WTC11 (cell line): ENCODE results near the gene GET4. TPM values are rescaled to one million over a fixed set of nuclear protein-coding genes. Genes with fewer than 3 reads are reported as not detected.
A peak's percentile ranks its signal among the peaks of the same experiment; 100 is the strongest.

ENCODE experiments used
- ATAC-seq: fragments of 200-7000 bp; cut with Tn5 transposase; 2 replicates; pipeline ENCODE4 v1.10.0; 2021; ENCODE audit warnings: mild to moderate bottlenecking, moderate library complexity
- CTCF ChIA-PET: fragments of 300-600 bp; sonication (Branson Sonifier 250); formaldehyde crosslinking; loops from one replicate; lab custom pipeline; 2021; ENCODE audit warnings: antibody characterized with exemption; lab: Charles Lee
- POLR2A ChIA-PET: fragments of 350-600 bp; sonication (Branson Sonifier 250); formaldehyde crosslinking; loops from one replicate; lab custom pipeline; 2021; ENCODE audit warnings: antibody characterized with exemption; lab: Charles Lee
- DNase-seq: peaks from one replicate; pipeline ENCODE4 v3.0.0; 2021; ENCODE audit warnings: low spot score
- H3K27ac Mint-ChIP-seq: 2 replicates; pipeline ENCODE4 v1.8.0; 2021; ENCODE audit warnings: mixed read lengths
- H3K27me3 Mint-ChIP-seq: 2 replicates; pipeline ENCODE4 v1.8.0; 2021; ENCODE audit warnings: low read depth, mild to moderate bottlenecking, moderate library complexity, mixed read lengths
- H3K36me3 Mint-ChIP-seq: 2 replicates; pipeline ENCODE4 v1.8.0; 2021; ENCODE audit warnings: mixed read lengths
- H3K4me1 Mint-ChIP-seq: 2 replicates; pipeline ENCODE4 v1.8.0; 2022; ENCODE audit warnings: mixed read lengths
- H3K4me3 Mint-ChIP-seq: 2 replicates; pipeline ENCODE4 v1.8.0; 2021; ENCODE audit warnings: mild to moderate bottlenecking, moderate library complexity, mixed read lengths
- H3K9me3 Mint-ChIP-seq: 2 replicates; pipeline ENCODE4 v1.8.0; 2021; ENCODE audit warnings: mixed read lengths
- E2F4 ChIP-seq: sonication (generic); formaldehyde crosslinking; IDR thresholded peaks from 2 replicates; pipeline ENCODE4 v1.8.1; 2022; ENCODE audit warnings: low read depth, mild to moderate bottlenecking, moderate library complexity, missing genetic modification reagents, borderline replicate concordance
- ERG ChIP-seq: fragments of 250-450 bp; sonication (Bioruptor Pico); IDR thresholded peaks from 2 replicates; pipeline ENCODE4 v1.8.0; 2021; ENCODE audit warnings: mild to moderate bottlenecking
- ESRRA ChIP-seq: sonication (generic); formaldehyde crosslinking; IDR thresholded peaks from 2 replicates; pipeline ENCODE4 v1.8.1; 2022; ENCODE audit warnings: mild to moderate bottlenecking, missing genetic modification reagents, borderline replicate concordance
- FOXK1 ChIP-seq: sonication (generic); formaldehyde crosslinking; IDR thresholded peaks from 2 replicates; pipeline ENCODE4 v1.8.0; 2022; ENCODE audit warnings: mild to moderate bottlenecking, moderate library complexity, missing genetic modification reagents
- FOXP1 ChIP-seq: sonication (generic); formaldehyde crosslinking; IDR thresholded peaks from 2 replicates; pipeline ENCODE4 v1.8.0; 2022; ENCODE audit warnings: missing genetic modification reagents, mild to moderate bottlenecking, moderate library complexity, borderline replicate concordance
- GTF2I ChIP-seq: fragments of 250-450 bp; sonication (Bioruptor Pico); conservative IDR thresholded peaks from 2 replicates; pipeline ENCODE4 v1.4.0; 2021; ENCODE audit warnings: mild to moderate bottlenecking
- HMGXB4 ChIP-seq: sonication (generic); formaldehyde crosslinking; IDR thresholded peaks from 2 replicates; pipeline ENCODE4 v1.8.1; 2023; ENCODE audit warnings: mild to moderate bottlenecking, moderate library complexity, missing genetic modification reagents
- JUN ChIP-seq: sonication (generic); formaldehyde crosslinking; IDR thresholded peaks from 2 replicates; pipeline ENCODE4 v1.8.0; 2023; ENCODE audit warnings: mild to moderate bottlenecking, missing genetic modification reagents
- MXD4 ChIP-seq: fragments of 250-450 bp; sonication (Bioruptor Pico); IDR thresholded peaks from 2 replicates; pipeline ENCODE4 v1.8.0; 2021; ENCODE audit warnings: mild to moderate bottlenecking, moderate library complexity, borderline replicate concordance
- NFYB ChIP-seq: sonication (generic); formaldehyde crosslinking; conservative IDR thresholded peaks from 2 replicates; pipeline ENCODE4 v1.8.0; 2022; ENCODE audit warnings: low read depth, missing genetic modification reagents
- PREB ChIP-seq: sonication (generic); formaldehyde crosslinking; IDR thresholded peaks from 2 replicates; pipeline ENCODE4 v1.8.1; 2022; ENCODE audit warnings: mild to moderate bottlenecking, missing genetic modification reagents, moderate library complexity, borderline replicate concordance
- RORB ChIP-seq: fragments of 250-450 bp; sonication (Bioruptor Pico); IDR thresholded peaks from 2 replicates; pipeline ENCODE4 v1.9.0; 2021; ENCODE audit warnings: mild to moderate bottlenecking
- SMAD3 ChIP-seq: sonication (generic); formaldehyde crosslinking; IDR thresholded peaks from 2 replicates; pipeline ENCODE4 v1.8.0; 2022; ENCODE audit warnings: missing genetic modification reagents, mild to moderate bottlenecking, borderline replicate concordance
- SP1 ChIP-seq: sonication (generic); formaldehyde crosslinking; conservative IDR thresholded peaks from 2 replicates; pipeline ENCODE4 v1.8.1; 2022; ENCODE audit warnings: missing genetic modification reagents
- TEAD1 ChIP-seq: sonication (generic); formaldehyde crosslinking; IDR thresholded peaks from 2 replicates; pipeline ENCODE4 v1.8.0; 2022; ENCODE audit warnings: mild to moderate bottlenecking, missing genetic modification reagents
- TP53 ChIP-seq: sonication (generic); formaldehyde crosslinking; IDR thresholded peaks from 2 replicates; pipeline ENCODE4 v1.8.1; 2023; ENCODE audit warnings: mild to moderate bottlenecking, missing genetic modification reagents
- USF1 ChIP-seq: sonication (generic); formaldehyde crosslinking; IDR thresholded peaks from 2 replicates; pipeline ENCODE4 v1.8.0; 2022; ENCODE audit warnings: mild to moderate bottlenecking, missing genetic modification reagents
- ZNF396 ChIP-seq: fragments of 250-450 bp; sonication (Bioruptor Pico); IDR thresholded peaks from 2 replicates; pipeline ENCODE4 v1.8.0; 2021; ENCODE audit warnings: mild to moderate bottlenecking, moderate library complexity, borderline replicate concordance
- ZNF425 ChIP-seq: fragments of 250-450 bp; sonication (Bioruptor Pico); conservative IDR thresholded peaks from 2 replicates; pipeline ENCODE4 v1.9.0; 2021; ENCODE audit warnings: mild to moderate bottlenecking
- total RNA-seq: library from RNA; stranded (reverse); gene quantifications from 3 replicates; pipeline ENCODE4 v1.2.3, GENCODE V29; 2021
- TF ChIP-seq, protein P1 (sequence below): sonication (generic); formaldehyde crosslinking; IDR thresholded peaks from 2 replicates; pipeline ENCODE4 v1.8.1; 2023; ENCODE audit warnings: mild to moderate bottlenecking, missing genetic modification reagents
- TF ChIP-seq, protein P2 (sequence below): sonication (generic); formaldehyde crosslinking; IDR thresholded peaks from 2 replicates; pipeline ENCODE4 v1.8.1; 2023; ENCODE audit warnings: mild to moderate bottlenecking, missing genetic modification reagents
- TF ChIP-seq, protein P3 (sequence below): fragments of 250-450 bp; sonication (Bioruptor Pico); IDR thresholded peaks from 2 replicates; pipeline ENCODE4 v1.9.0; 2021; ENCODE audit warnings: moderate library complexity, mild to moderate bottlenecking, inconsistent platforms, borderline replicate concordance

The GET4 gene
- total RNA-seq, 1 experiment from 2014 or later = 73.0 TPM

- TF ChIP-seq GTF2I (CRISPR knock-in tag) (no peak), TEAD1 (CRISPR knock-in tag) (no peak), SMAD3 (CRISPR knock-in tag) (no peak)
Observed at GRCh38 chr7:934469-935163, 58.3 kb downstream of the GET4 start (continued).

DNA sequence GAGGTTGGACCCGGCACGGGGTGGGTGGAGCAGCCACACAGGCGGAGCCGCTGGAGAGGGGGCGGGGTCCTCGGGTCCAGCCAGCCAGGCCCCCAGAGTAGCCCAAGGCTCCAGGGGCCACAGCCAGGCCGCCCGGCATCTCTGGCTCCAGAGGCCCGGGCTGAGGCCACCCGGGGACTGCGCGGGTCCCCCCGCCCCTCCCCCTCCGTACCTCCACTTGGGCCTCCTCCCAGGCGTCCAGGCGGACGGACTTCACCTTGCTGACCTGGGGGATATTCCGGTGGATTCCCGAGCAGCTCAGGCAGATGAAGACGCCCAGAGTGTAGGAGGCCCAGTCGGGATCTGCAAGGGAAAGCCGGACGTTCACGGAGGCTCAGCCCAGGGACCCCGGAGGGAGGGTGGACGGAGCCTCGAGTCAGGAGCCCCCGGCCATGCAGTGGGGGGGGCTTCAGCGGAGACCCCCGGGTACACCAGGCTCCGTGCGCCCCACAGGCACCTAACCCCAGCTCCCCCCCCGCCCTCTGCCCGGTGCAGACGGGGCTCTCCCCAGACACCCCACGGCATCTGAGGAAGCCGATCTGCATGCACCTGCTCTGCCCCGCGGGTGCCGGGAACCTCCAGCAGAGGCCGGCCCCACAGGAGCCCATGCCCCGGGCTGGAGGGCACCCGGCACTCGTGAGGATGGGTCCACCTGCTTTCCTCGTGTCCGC lies 59.0 kb downstream of the GET4 start:
- ChIA-PET POLR2A (no interaction called here), CTCF (interaction anchor here (0.6 kb wide), 1 partner anchor 446 kb away, joined by 7 read pairs; no protein-coding TSS in a partner anchor)
- Mint-ChIP-seq H3K27ac (no peak overlapping the region), H3K9me3 (no peaks in the 10 kb centered on the region; the same call in 1 of the 2 replicates), H3K27me3 (peaks cover 7% of the 10 kb centered on the region), H3K36me3 (no peaks in the 10 kb centered on the region), H3K4me1 (no peaks in the 10 kb centered on the region), H3K4me3 (no peak overlapping the region)
- ATAC-seq (peak; percentile 63), DNase-seq (peak; percentile 52)
- no peak for TF ChIP-seq FOXP1 (CRISPR knock-in tag)
- TF ChIP-seq RORB (CRISPR knock-in tag) = no peak
- TF ChIP-seq USF1 (CRISPR knock-in tag) = no peak
- no peak for TF ChIP-seq HMGXB4 (CRISPR knock-in tag)
- TF ChIP-seq ZNF425 (CRISPR knock-in tag) = no peak
- no peak for TF ChIP-seq ZNF396
- TF ChIP-seq, protein P1, sequence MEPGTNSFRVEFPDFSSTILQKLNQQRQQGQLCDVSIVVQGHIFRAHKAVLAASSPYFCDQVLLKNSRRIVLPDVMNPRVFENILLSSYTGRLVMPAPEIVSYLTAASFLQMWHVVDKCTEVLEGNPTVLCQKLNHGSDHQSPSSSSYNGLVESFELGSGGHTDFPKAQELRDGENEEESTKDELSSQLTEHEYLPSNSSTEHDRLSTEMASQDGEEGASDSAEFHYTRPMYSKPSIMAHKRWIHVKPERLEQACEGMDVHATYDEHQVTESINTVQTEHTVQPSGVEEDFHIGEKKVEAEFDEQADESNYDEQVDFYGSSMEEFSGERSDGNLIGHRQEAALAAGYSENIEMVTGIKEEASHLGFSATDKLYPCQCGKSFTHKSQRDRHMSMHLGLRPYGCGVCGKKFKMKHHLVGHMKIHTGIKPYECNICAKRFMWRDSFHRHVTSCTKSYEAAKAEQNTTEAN (CRISPR knock-in tag) = no peak
- TF ChIP-seq NFYB (CRISPR knock-in tag) = no peak
- TF ChIP-seq E2F4 (CRISPR knock-in tag) = no peak
- TF ChIP-seq, protein P2, sequence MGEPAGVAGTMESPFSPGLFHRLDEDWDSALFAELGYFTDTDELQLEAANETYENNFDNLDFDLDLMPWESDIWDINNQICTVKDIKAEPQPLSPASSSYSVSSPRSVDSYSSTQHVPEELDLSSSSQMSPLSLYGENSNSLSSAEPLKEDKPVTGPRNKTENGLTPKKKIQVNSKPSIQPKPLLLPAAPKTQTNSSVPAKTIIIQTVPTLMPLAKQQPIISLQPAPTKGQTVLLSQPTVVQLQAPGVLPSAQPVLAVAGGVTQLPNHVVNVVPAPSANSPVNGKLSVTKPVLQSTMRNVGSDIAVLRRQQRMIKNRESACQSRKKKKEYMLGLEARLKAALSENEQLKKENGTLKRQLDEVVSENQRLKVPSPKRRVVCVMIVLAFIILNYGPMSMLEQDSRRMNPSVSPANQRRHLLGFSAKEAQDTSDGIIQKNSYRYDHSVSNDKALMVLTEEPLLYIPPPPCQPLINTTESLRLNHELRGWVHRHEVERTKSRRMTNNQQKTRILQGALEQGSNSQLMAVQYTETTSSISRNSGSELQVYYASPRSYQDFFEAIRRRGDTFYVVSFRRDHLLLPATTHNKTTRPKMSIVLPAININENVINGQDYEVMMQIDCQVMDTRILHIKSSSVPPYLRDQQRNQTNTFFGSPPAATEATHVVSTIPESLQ (CRISPR knock-in tag) = no peak
- TF ChIP-seq, protein P3, sequence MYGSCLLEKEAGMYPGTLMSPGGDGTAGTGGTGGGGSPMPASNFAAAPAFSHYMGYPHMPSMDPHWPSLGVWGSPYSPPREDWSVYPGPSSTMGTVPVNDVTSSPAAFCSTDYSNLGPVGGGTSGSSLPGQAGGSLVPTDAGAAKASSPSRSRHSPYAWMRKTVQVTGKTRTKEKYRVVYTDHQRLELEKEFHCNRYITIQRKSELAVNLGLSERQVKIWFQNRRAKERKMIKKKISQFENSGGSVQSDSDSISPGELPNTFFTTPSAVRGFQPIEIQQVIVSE (CRISPR knock-in tag) = no peak
- TF ChIP-seq JUN (CRISPR knock-in tag) = no peak
- no peak for TF ChIP-seq MXD4 (CRISPR knock-in tag)
- no peak for TF ChIP-seq ERG (CRISPR knock-in tag)
- TF ChIP-seq TP53 (CRISPR knock-in tag) = no peak
- no peak for TF ChIP-seq ESRRA (CRISPR knock-in tag)
- TF ChIP-seq SP1 (CRISPR knock-in tag) = no peak
- TF ChIP-seq GTF2I (CRISPR knock-in tag) = no peak
- no peak for TF ChIP-seq FOXK1 (CRISPR knock-in tag)
- TF ChIP-seq PREB (CRISPR knock-in tag) = no peak
